ENCODE data around the gene AGAP1.
"Not testable (repeated sequence)": the region's sequence is repeated elsewhere in the genome, so short reads cannot be mapped to it uniquely, and the experiment has no call there.

The AGAP1 gene

GRCh38 chr2:236120141-236120601 lies 626.3 kb downstream of the AGAP1 start:
- no peak for DNase-seq

- DNase-seq, result no peak
Observed at GRCh38 chr2:236120829-236121228, 627.0 kb downstream of the AGAP1 start.

GRCh38 chr2:236121546-236121945 lies 627.7 kb downstream of the AGAP1 start:
- DNase-seq, result no peak

GRCh38 chr2:236122236-236122635 lies 628.4 kb downstream of the AGAP1 start:
- no peak for DNase-seq

GRCh38 chr2:236123716-236124115 lies 629.9 kb downstream of the AGAP1 start:
- no peak for DNase-seq

- DNase-seq, result no peak
Observed at GRCh38 chr2:236124182-236124893, 630.5 kb downstream of the AGAP1 start.

GRCh38 chr2:236125541-236125940 lies 631.7 kb downstream of the AGAP1 start:
- DNase-seq, result no peak

- DNase-seq, result no peak
Observed at GRCh38 chr2:236127010-236127409, 633.2 kb downstream of the AGAP1 start.

GRCh38 chr2:236128321-236128720 lies 634.5 kb downstream of the AGAP1 start:
- no peak for DNase-seq

- no peak for DNase-seq
Observed at GRCh38 chr2:236129935-236130334, 636.1 kb downstream of the AGAP1 start.

- DNase-seq, result no peak
Observed at GRCh38 chr2:236130349-236130998, 636.6 kb downstream of the AGAP1 start.

- no peak for DNase-seq
Observed at GRCh38 chr2:236131073-236131692, 637.3 kb downstream of the AGAP1 start.

GRCh38 chr2:236133410-236134012 lies 639.7 kb downstream of the AGAP1 start:
- DNase-seq, result no peak

GRCh38 chr2:236136538-236136937 lies 642.7 kb downstream of the AGAP1 start:
- no peak for DNase-seq

GRCh38 chr2:236137066-236137465 lies 643.2 kb downstream of the AGAP1 start:
- DNase-seq, result no peak

- not testable (repeated sequence) for DNase-seq
Observed at GRCh38 chr2:236141616-236142015, 647.8 kb downstream of the AGAP1 start.

GRCh38 chr2:236143811-236144210 lies 650.0 kb downstream of the AGAP1 start:
- DNase-seq, result no peak

GRCh38 chr2:236146436-236146835 lies 652.6 kb downstream of the AGAP1 start:
- DNase-seq, result no peak

- DNase-seq, result no peak
Observed at GRCh38 chr2:236155406-236155805, 661.6 kb downstream of the AGAP1 start.

GRCh38 chr2:236156095-236156859 lies 662.4 kb downstream of the AGAP1 start:
- DNase-seq, result no peak

- DNase-seq, result no peak
Observed at GRCh38 chr2:236156860-236157194, 663.0 kb downstream of the AGAP1 start.

GRCh38 chr2:236157366-236157765 lies 663.5 kb downstream of the AGAP1 start:
- DNase-seq, result no peak

Measured in OCI-M1 (cell line).